ENCODE results near the gene NT5M.
"Not testable (repeated sequence)": the region's sequence is repeated elsewhere in the genome, so short reads cannot be mapped to it uniquely, and the experiment has no call there.

Gene NT5M

GRCh38 chr17:17377071-17377967, 74.1 kb downstream of the NT5M start:
- DNase-seq (ENCODE audit: low read depth): no peak

- DNase-seq (ENCODE audit: low read depth): no peak
Measured at GRCh38 chr17:17379197-17379991, 76.2 kb downstream of the NT5M start.

- DNase-seq (ENCODE audit: low read depth): no peak
Measured at GRCh38 chr17:17380145-17380925, 77.2 kb downstream of the NT5M start.

- DNase-seq (ENCODE audit: low read depth): no peak
Measured at GRCh38 chr17:17381446-17382064, 78.4 kb downstream of the NT5M start.

- no peak for DNase-seq (ENCODE audit: low read depth)
Measured at GRCh38 chr17:17382065-17382459, 78.9 kb downstream of the NT5M start.

GRCh38 chr17:17382971-17383370, 79.8 kb downstream of the NT5M start:
- no peak for DNase-seq (ENCODE audit: low read depth)

GRCh38 chr17:17383431-17384290, 80.5 kb downstream of the NT5M start:
- not testable (repeated sequence) for DNase-seq (ENCODE audit: low read depth)

GRCh38 chr17:17384291-17384615, 81.1 kb downstream of the NT5M start:
- no peak for DNase-seq (ENCODE audit: low read depth)

GRCh38 chr17:17384961-17385360, 81.8 kb downstream of the NT5M start:
- DNase-seq (ENCODE audit: low read depth): no peak

- DNase-seq (ENCODE audit: low read depth): no peak
Measured at GRCh38 chr17:17385491-17385890, 82.3 kb downstream of the NT5M start.

- DNase-seq (ENCODE audit: low read depth): no peak
Measured at GRCh38 chr17:17386094-17386800, 83.1 kb downstream of the NT5M start.

- no peak for DNase-seq (ENCODE audit: low read depth)
Measured at GRCh38 chr17:17387017-17387497, 83.9 kb downstream of the NT5M start.

GRCh38 chr17:17387498-17388362, 84.6 kb downstream of the NT5M start:
- no peak for DNase-seq (ENCODE audit: low read depth)

GRCh38 chr17:17388657-17389496, 85.7 kb downstream of the NT5M start:
- DNase-seq (ENCODE audit: low read depth): no peak

GRCh38 chr17:17391668-17392370, 88.6 kb downstream of the NT5M start:
- DNase-seq (ENCODE audit: low read depth): no peak

GRCh38 chr17:17393976-17394375, 90.8 kb downstream of the NT5M start:
- DNase-seq (ENCODE audit: low read depth): no peak

GRCh38 chr17:17394494-17394893, 91.3 kb downstream of the NT5M start:
- DNase-seq (ENCODE audit: low read depth): no peak
